K562 (cell line): ENCODE measurements around the gene CNPY2. TPM values are rescaled to one million over a fixed set of nuclear protein-coding genes. Genes with fewer than 3 reads are reported as not detected.
A peak's percentile ranks its signal among the peaks of the same experiment; 100 is the strongest.

Source experiments
- BRD9 ChIP-seq: fragments of 450-650 bp; IDR thresholded peaks from 2 replicates; pipeline ENCODE4 v1.6.1; 2018; ENCODE audit warnings: low read depth; ENCODE audit not compliant: partially characterized antibody
- CXXC5 ChIP-seq: fragments of 250-450 bp; sonication (Bioruptor Pico); IDR thresholded peaks from 2 replicates; pipeline ENCODE4 v1.8.0; 2022; ENCODE audit warnings: inconsistent platforms, mild to moderate bottlenecking, moderate library complexity
- ELF1 ChIP-seq: fragments of 200-800 bp; sonication (Bioruptor generic); IDR thresholded peaks from 2 replicates; pipeline ENCODE4 v1.6.1; 2016; ENCODE audit warnings: missing genetic modification characterization, missing compliant biosample characterization
- EP300 ChIP-seq: IDR thresholded peaks from 2 replicates; pipeline ENCODE4 v1.6.1; 2012; ENCODE audit warnings: low read length, improper control_type of control experiment
- ETV1 ChIP-seq: fragments of 450-650 bp; conservative IDR thresholded peaks from 2 replicates; pipeline ENCODE4 v1.6.1; 2016; ENCODE audit warnings: missing genetic modification characterization, control low read depth, low read depth, missing compliant biosample characterization
- HMGXB4 ChIP-seq: sonication (generic); formaldehyde crosslinking; IDR thresholded peaks from 2 replicates; pipeline ENCODE4 v1.8.1; 2023; ENCODE audit warnings: mild to moderate bottlenecking, missing genetic modification reagents
- JUNB ChIP-seq: fragments of 450-650 bp; formaldehyde crosslinking; conservative IDR thresholded peaks from 2 replicates; pipeline ENCODE4 v1.4.0; 2020; ENCODE audit warnings: mild to moderate bottlenecking
- KHSRP ChIP-seq: fragments of 450-650 bp; IDR thresholded peaks from 2 replicates; pipeline ENCODE4 v1.6.1; 2017
- MAFF ChIP-seq: IDR thresholded peaks from 2 replicates; pipeline ENCODE4 v1.6.1; 2012; ENCODE audit warnings: low read length, improper control_type of control experiment
- MAFK ChIP-seq: IDR thresholded peaks from 2 replicates; pipeline ENCODE4 v1.6.1; 2011; ENCODE audit warnings: low read length, improper control_type of control experiment
- NCOA6 ChIP-seq: fragments of 450-650 bp; IDR thresholded peaks from 2 replicates; pipeline ENCODE4 v1.6.1; 2017; ENCODE audit warnings: mild to moderate bottlenecking
- PRMT5 ChIP-seq: sonication (generic); formaldehyde crosslinking; IDR thresholded peaks from 2 replicates; pipeline ENCODE4 v1.5.0; 2020; ENCODE audit warnings: missing genetic modification reagents
- RAD21 ChIP-seq, 2 experiments: fragments of 250-450 bp in 1 of 2; fragments of 450-650 bp in 1 of 2; sonication (Bioruptor Pico) in 1 of 2; formaldehyde crosslinking in 1 of 2; IDR thresholded peaks in 1 of 2; conservative IDR thresholded peaks in 1 of 2; 2 replicates each; pipeline versions ENCODE4 v1.4.0 to v1.8.0; 2020 to 2022; ENCODE audit warnings: mild to moderate bottlenecking in 2 of 2, moderate library complexity in 1 of 2
- RAD51 ChIP-seq: fragments of 450-650 bp; IDR thresholded peaks from 2 replicates; pipeline ENCODE4 v1.7.1; 2016; ENCODE audit warnings: low read depth, mild to moderate bottlenecking, borderline replicate concordance
- RBM39 ChIP-seq: fragments of 200-400 bp; formaldehyde crosslinking; optimal IDR thresholded peaks from 2 replicates; pipeline ENCODE3; 2018; ENCODE audit warnings: low read depth, low read length
- SAFB2 ChIP-seq: fragments of 200-400 bp; formaldehyde crosslinking; IDR thresholded peaks from 2 replicates; pipeline ENCODE4 v1.6.1; 2018; ENCODE audit warnings: borderline replicate concordance, low read length, low read depth, moderate library complexity; ENCODE audit not compliant: severe bottlenecking
- TAF7 ChIP-seq: fragments of 450-650 bp; IDR thresholded peaks from 2 replicates; pipeline ENCODE4 v1.6.1; 2016; ENCODE audit warnings: missing genetic modification characterization, missing compliant biosample characterization
- TCF15 ChIP-seq: fragments of 250-450 bp; sonication (Bioruptor Pico); IDR thresholded peaks from 2 replicates; pipeline ENCODE4 v1.8.0; 2022; ENCODE audit warnings: moderate library complexity, mild to moderate bottlenecking, inconsistent platforms
- TCF7 ChIP-seq: sonication (generic); IDR thresholded peaks from 2 replicates; pipeline ENCODE4 v1.6.1; 2016; ENCODE audit warnings: antibody characterized with exemption, borderline replicate concordance
- ZMIZ1 ChIP-seq, 2 experiments: fragments of 150-350 bp in 1 of 2; IDR thresholded peaks; 2 replicates each; pipeline ENCODE4 v1.6.1; 2012 to 2016; ENCODE audit warnings: low read depth in 2 of 2, low read length in 2 of 2, mild to moderate bottlenecking in 1 of 2, moderate library complexity in 1 of 2
- ZNF408 ChIP-seq: fragments of 250-450 bp; sonication (Bioruptor Pico); IDR thresholded peaks from 2 replicates; pipeline ENCODE4 v1.4.0; 2020; ENCODE audit warnings: low read depth, mild to moderate bottlenecking, moderate library complexity
- ZNF551 ChIP-seq: fragments of 250-450 bp; sonication (Bioruptor Pico); IDR thresholded peaks from 2 replicates; pipeline ENCODE4 v1.5.0; 2021; ENCODE audit warnings: mild to moderate bottlenecking, moderate library complexity
- ZNF589 ChIP-seq: fragments of 200-800 bp; sonication (Bioruptor generic); IDR thresholded peaks from 2 replicates; pipeline ENCODE4 v1.6.1; 2016; ENCODE audit warnings: low read depth, missing genetic modification characterization, missing compliant biosample characterization
- ZNF766 ChIP-seq: fragments of 200-800 bp; sonication (Bioruptor generic); conservative IDR thresholded peaks from 2 replicates; pipeline ENCODE4 v1.6.1; 2016; ENCODE audit warnings: missing genetic modification characterization, missing compliant biosample characterization
- polyA plus RNA-seq, 8 experiments: library from polyadenylated mRNA; depleted of rRNA in 4 of 8; stranded (reverse) in 5 of 8; unstranded in 3 of 8; fragments of >200 nt; fragmentation: Nextera tagmentation in 2 of 8; fragmentation: Illumina TruSeq in 1 of 8; extraction: Ambion mirVana in 2 of 8; extraction: Trizol in 1 of 8; gene quantifications; 2 replicates each; pipeline versions ENCODE4 v1.2.1 to v1.2.3, GENCODE V29; 2011 to 2014; ENCODE audit warnings: inconsistent platforms in 1 of 8, missing spikeins in 1 of 8
- total RNA-seq, 7 experiments: library from RNA; depleted of rRNA in 6 of 7; stranded (reverse); fragments of >200 nt in 6 of 7; fragmentation: Illumina TruSeq in 2 of 7; extraction: Trizol in 2 of 7; gene quantifications; 2 replicates each; pipeline versions ENCODE4 v1.2.1 to v1.2.3, GENCODE V29; 2011 to 2021; ENCODE audit warnings: low replicate concordance in 1 of 7

CNPY2 gene
- total and polyA plus RNA-seq, 9 of the 15 experiments (the other 6 are each of a cell fraction or from before 2014, with no cell fraction given), result 33.8 to 190 (median 138) TPM

- TF ChIP-seq RAD51 (no peak), EP300 (peak; percentile 3; the same call in 1 of the 2 replicates), ZNF551 (CRISPR knock-in tag) (no peak), SAFB2 (no peak), PRMT5 (CRISPR knock-in tag) (no peak), HMGXB4 (CRISPR knock-in tag) (no peak), NCOA6 (no peak), TAF7 (tag) (peak; percentile 46), ZNF589 (CRISPR knock-in tag) (peak; percentile 91), ZMIZ1 (IDR thresholded peaks at IDR 0.05; ENCODE audit: low read depth in 2 of 2, low read length in 2 of 2) (peak in 1 of 2 experiments; percentile 46; a peak in 1 of 4 replicates), MAFK (no peak), KHSRP (no peak), ZNF408 (CRISPR knock-in tag) (no peak), TCF15 (CRISPR knock-in tag) (no peak), MAFF (no peak), ETV1 (tag) (peak; percentile 47; the same call in 1 of the 2 replicates), CXXC5 (CRISPR knock-in tag) (peak; percentile 94), TCF7 (no peak), RAD21 (CRISPR knock-in tag; conservative IDR thresholded peaks at IDR 0.05 in 1 of 2, IDR thresholded peaks at IDR 0.05 in 1 of 2) (peak; percentile 18 to 31; a peak in 3 of 4 replicates), ELF1 (tag) (peak; percentile 43; the same call in 1 of the 2 replicates), BRD9 (peak; percentile 46), RBM39 (no peak), ZNF766 (CRISPR knock-in tag) (peak; percentile 75), JUNB (CRISPR knock-in tag) (no peak)
Measured at GRCh38 chr12:56333679-56334489, 18.1 kb upstream of the CNPY2 start, which contains the start of gene PAN2 (continued).
